SU-DHL-6 (cell line): ENCODE measurements around the gene CCDC157.

ENCODE experiments used
- H2AFZ ChIP-seq: fragments of 200-600 bp; sonication (generic); 2 replicates; pipeline ENCODE4 v1.6.1; 2014; ENCODE audit warnings: low read depth, mild to moderate bottlenecking, moderate library complexity, mixed read lengths, antibody characterized with exemption, low read length; ENCODE audit not compliant: severe bottlenecking
- H3F3A ChIP-seq: fragments of 200-600 bp; shearing (Covaris generic); 2 replicates; pipeline ENCODE4 v1.6.0; 2016; ENCODE audit warnings: antibody characterized with exemption, mild to moderate bottlenecking; ENCODE audit not compliant: insufficient read depth
- H3K27ac ChIP-seq: fragments of 200-600 bp; sonication (generic); 2 replicates; pipeline ENCODE4 v1.5.1; 2016; ENCODE audit warnings: low read depth, mild to moderate bottlenecking, low read length, moderate library complexity, mixed read lengths
- H3K27me3 ChIP-seq: fragments of 200-600 bp; sonication (generic), shearing (Covaris generic); 2 replicates; pipeline ENCODE4 v1.6.0; 2014; ENCODE audit warnings: mild to moderate bottlenecking, low read length
- H3K36me3 ChIP-seq: fragments of 200-600 bp; sonication (generic); 2 replicates; pipeline ENCODE4 v1.6.1; 2014; ENCODE audit warnings: mild to moderate bottlenecking, low read length, mixed read lengths
- H3K4me2 ChIP-seq: fragments of 300-600, 200-600 bp; shearing (Covaris generic), sonication (generic); 2 replicates; pipeline ENCODE4 v1.6.0; 2014; ENCODE audit warnings: low read length, low read depth, mild to moderate bottlenecking; ENCODE audit not compliant: poor library complexity, severe bottlenecking
- H3K4me3 ChIP-seq: fragments of 200-600 bp; sonication (generic); 2 replicates; pipeline ENCODE4 v1.5.1; 2014; ENCODE audit warnings: antibody characterized with exemption, low read length, mild to moderate bottlenecking, mixed read lengths; ENCODE audit not compliant: insufficient read depth, poor library complexity, severe bottlenecking
- H3K79me2 ChIP-seq: fragments of 200-600 bp; sonication (generic); 2 replicates; pipeline ENCODE4 v1.6.1; 2014; ENCODE audit warnings: mild to moderate bottlenecking, low read length, moderate library complexity; ENCODE audit not compliant: insufficient read depth
- H3K9ac ChIP-seq: fragments of 200-600 bp; sonication (generic); 2 replicates; pipeline ENCODE4 v1.7.0; 2014; ENCODE audit warnings: mild to moderate bottlenecking, low read length
- H3K9me2 ChIP-seq: fragments of 200-600 bp; sonication (generic); replicated peaks from 2 replicates; pipeline ENCODE4 v1.6.1; 2014; ENCODE audit warnings: low read length; ENCODE audit not compliant: insufficient read depth
- H3K9me3 ChIP-seq: fragments of 200-600 bp; sonication (generic); 2 replicates; pipeline ENCODE4 v1.6.1; 2014; ENCODE audit warnings: low read length, mixed read lengths; ENCODE audit not compliant: insufficient read depth
- H4K20me1 ChIP-seq: fragments of 200-600 bp; sonication (generic); 2 replicates; pipeline ENCODE4 v1.6.1; 2014; ENCODE audit warnings: low read depth, mild to moderate bottlenecking, antibody characterized with exemption, low read length, moderate library complexity, mixed read lengths
- EZH2phosphoT487 ChIP-seq: fragments of 200-600 bp; sonication (generic), shearing (Covaris generic); conservative IDR thresholded peaks from 2 replicates; pipeline ENCODE4 v1.6.1; 2018; ENCODE audit warnings: mild to moderate bottlenecking, antibody characterized with exemption, low read length, moderate library complexity, mixed read lengths
- TF ChIP-seq, protein P1 (sequence below): fragments of 200-600 bp; sonication (generic); IDR thresholded peaks from one replicate; pipeline ENCODE4 v1.5.1; 2017; ENCODE audit warnings: antibody characterized with exemption, mild to moderate bottlenecking, low read length, moderate library complexity; ENCODE audit not compliant: insufficient read depth, poor library complexity, severe bottlenecking

The CCDC157 gene

DNA sequence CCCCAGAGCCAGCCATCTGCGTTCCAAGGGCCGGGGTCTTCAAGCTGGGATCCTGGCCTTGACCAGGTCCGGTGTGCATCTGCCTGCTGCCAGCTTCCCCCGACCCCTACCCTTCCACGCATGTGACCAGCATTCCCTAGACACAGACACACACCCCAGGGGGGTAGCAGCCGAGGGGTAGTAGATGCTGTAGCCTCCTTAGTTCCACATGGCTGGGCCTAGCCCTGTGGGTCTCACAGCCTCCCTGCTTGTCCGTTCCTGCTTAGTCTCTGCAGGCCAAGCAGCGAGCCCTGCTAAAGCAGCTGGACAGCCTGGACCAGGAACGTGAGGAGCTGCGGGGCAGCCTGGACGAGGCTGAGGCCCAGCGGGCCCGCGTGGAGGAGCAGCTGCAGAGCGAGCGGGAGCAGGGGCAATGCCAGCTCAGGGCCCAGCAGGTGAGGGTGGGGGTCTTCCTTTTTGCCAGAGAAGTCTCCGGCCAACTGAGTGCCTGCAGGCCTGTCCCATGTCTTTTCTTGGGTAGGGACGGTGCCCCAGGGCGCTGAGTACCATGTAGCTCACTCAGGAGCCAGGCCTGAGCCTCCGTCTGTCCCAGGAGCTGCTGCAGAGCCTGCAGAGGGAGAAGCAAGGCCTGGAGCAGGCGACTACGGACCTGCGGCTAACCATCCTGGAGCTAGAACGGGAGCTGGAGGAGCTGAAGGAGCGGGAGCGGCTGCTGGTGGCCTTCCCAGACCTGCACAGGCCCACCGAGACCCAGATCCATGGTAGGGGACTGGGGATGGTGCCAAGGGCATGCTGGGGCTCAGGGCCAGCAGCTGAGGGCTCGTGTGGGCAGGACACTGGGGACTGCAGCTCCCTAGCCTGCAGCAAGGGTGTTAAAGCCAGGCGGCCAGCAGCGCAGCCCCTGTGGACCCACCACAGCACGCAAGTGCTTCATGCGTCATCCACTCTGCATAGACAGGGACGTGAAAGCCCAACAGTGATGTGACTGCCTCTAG is 16.8 kb downstream of the CCDC157 start:
- no peaks in the 10 kb centered on the region for H3F3A ChIP-seq
- H3K27me3 ChIP-seq: no peaks in the 10 kb centered on the region
- no peaks in the 10 kb centered on the region for H3K9me2 ChIP-seq
- H3K4me3 ChIP-seq: no peak overlapping the region
- no peaks in the 10 kb centered on the region for H3K79me2 ChIP-seq
- H3K9me3 ChIP-seq: no peaks in the 10 kb centered on the region
- H3K27ac ChIP-seq: no peak overlapping the region
- H3K9ac ChIP-seq: no peak overlapping the region
- TF ChIP-seq, protein P1, sequence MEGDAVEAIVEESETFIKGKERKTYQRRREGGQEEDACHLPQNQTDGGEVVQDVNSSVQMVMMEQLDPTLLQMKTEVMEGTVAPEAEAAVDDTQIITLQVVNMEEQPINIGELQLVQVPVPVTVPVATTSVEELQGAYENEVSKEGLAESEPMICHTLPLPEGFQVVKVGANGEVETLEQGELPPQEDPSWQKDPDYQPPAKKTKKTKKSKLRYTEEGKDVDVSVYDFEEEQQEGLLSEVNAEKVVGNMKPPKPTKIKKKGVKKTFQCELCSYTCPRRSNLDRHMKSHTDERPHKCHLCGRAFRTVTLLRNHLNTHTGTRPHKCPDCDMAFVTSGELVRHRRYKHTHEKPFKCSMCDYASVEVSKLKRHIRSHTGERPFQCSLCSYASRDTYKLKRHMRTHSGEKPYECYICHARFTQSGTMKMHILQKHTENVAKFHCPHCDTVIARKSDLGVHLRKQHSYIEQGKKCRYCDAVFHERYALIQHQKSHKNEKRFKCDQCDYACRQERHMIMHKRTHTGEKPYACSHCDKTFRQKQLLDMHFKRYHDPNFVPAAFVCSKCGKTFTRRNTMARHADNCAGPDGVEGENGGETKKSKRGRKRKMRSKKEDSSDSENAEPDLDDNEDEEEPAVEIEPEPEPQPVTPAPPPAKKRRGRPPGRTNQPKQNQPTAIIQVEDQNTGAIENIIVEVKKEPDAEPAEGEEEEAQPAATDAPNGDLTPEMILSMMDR: no peak
- H3K36me3 ChIP-seq: no peaks in the 10 kb centered on the region
- H4K20me1 ChIP-seq: no peaks in the 10 kb centered on the region
- no peak overlapping the region for H3K4me2 ChIP-seq
- no peak overlapping the region for H2AFZ ChIP-seq

DNA sequence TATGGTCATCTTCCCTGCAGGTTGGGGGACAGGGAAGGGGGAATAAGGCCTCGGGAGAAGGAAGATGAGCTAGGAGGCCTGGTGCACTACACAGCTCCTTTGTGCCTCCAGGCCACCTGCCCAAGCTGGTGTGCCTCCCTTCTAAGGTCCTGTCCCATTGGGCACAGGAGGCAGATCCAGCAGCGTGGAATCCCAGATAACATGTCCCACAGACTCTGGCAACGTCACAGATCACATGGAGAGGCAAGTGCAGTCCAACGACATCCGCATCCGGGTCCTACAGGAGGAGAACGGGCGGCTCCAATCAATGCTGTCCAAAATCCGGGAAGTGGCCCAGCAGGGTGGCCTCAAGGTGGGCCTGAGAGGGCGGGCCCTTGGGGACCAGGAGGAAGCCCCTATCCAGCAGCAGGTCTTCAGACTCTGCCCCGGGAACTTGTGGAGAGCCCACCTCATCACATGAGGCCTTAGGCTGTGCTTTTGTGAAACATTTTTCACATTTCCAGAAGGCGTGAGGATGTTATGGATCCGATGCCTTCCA is 18.6 kb downstream of the CCDC157 start:
- no peaks in the 10 kb centered on the region for H3K9me3 ChIP-seq
- no peaks in the 10 kb centered on the region for H3F3A ChIP-seq
- H3K79me2 ChIP-seq: no peaks in the 10 kb centered on the region
- TF ChIP-seq, protein P1: no peak
- TF ChIP-seq EZH2phosphoT487: no peak
- H3K27ac ChIP-seq: no peak overlapping the region
- H4K20me1 ChIP-seq: no peaks in the 10 kb centered on the region
- no peak overlapping the region for H3K4me2 ChIP-seq
- H3K27me3 ChIP-seq: no peaks in the 10 kb centered on the region
- H3K9me2 ChIP-seq: no peaks in the 10 kb centered on the region
- H3K9ac ChIP-seq: no peak overlapping the region
- no peaks in the 10 kb centered on the region for H3K36me3 ChIP-seq
- no peak overlapping the region for H2AFZ ChIP-seq
- H3K4me3 ChIP-seq: no peak overlapping the region

DNA sequence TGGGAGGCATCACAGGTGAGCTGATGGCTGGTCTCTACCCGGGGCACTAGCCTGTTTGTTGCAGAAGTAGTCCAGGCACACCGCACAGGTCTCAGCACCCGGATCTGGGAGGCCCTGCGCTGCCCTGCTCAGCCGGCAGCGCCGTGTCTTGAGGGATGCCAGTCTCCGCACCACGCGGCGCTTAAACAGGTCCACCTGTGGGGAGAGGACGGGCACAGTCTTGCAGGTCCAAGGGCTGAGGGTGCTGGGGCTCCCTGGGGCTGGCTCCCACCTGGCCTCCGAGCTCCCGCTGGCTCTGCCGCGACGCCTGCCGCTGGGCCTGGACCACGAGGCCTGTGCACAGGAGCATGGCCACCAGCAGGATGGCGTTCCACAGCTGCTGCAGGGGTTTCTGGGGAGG is 23.2 kb downstream of the CCDC157 start:
- no peaks in the 10 kb centered on the region for H3K36me3 ChIP-seq
- no peak overlapping the region for H2AFZ ChIP-seq
- no peaks in the 10 kb centered on the region for H3F3A ChIP-seq
- TF ChIP-seq, protein P1: no peak
- TF ChIP-seq EZH2phosphoT487: no peak
- H3K79me2 ChIP-seq: no peaks in the 10 kb centered on the region
- H3K4me2 ChIP-seq: no peak overlapping the region
- no peak overlapping the region for H3K27ac ChIP-seq
- H3K9me3 ChIP-seq: no peaks in the 10 kb centered on the region
- no peaks in the 10 kb centered on the region for H3K27me3 ChIP-seq
- no peak overlapping the region for H3K4me3 ChIP-seq
- no peaks in the 10 kb centered on the region for H3K9me2 ChIP-seq
- H4K20me1 ChIP-seq: no peaks in the 10 kb centered on the region
- H3K9ac ChIP-seq: no peak overlapping the region
